Stimulated activated CD8-positive, alpha-beta memory T cell treated with anti-CD3 and anti-CD28 coated beads, Interleukin-4, amount 100 ng/mL, for 4 hours (primary cell): ENCODE results near the gene ATP9A.

Experiments used
- DNase-seq, 2 donors: peaks; one replicate each; pipeline ENCODE4 v3.0.0-alpha.2; 2020; ENCODE audit warnings: low read depth in 2 of 2, low spot score in 1 of 2

ATP9A gene

DNA sequence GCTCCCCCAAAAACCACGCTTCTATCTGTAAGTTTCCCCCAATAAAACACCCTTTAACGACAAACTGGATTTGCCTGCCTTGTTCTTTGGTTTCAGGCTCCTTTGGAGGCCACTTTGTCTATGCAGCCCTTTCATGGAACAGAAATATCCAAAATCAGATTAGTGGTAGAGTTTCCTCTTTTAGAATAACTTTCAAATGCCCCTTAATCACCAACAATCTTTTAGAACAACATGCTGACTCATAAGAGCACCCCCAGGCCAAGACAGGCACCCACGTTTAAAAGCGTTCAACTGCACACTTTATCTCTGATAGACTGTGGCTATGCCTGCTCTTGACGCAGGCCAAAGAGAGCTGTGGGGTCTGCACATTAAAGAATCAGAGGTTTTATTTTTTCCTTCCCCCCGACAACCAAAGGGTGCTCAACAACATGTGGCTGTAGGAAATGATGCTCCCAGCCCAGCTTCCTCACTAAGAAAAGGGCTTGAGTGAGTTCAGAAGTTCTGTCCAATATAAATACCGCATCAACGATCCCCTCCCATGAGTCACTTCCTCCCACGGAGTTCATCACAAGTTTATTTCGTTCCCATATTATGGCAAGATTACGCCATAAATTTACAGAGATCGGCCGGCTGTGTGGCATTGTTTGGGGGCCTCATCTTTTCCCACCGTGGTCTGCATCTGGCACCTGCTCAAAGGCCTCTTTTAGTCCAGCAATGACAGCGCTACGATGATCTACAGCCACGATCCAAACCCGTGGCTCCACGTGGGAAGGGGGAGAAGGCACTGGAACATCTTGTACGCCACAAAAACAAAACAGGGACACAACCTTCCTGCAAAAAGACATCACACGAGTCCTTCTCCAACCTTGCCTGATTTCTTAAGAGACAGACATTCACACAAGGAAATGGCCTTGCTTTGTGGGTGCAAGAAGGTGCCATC is 136.9 kb downstream of the ATP9A start:
- DNase-seq: no peak

DNA sequence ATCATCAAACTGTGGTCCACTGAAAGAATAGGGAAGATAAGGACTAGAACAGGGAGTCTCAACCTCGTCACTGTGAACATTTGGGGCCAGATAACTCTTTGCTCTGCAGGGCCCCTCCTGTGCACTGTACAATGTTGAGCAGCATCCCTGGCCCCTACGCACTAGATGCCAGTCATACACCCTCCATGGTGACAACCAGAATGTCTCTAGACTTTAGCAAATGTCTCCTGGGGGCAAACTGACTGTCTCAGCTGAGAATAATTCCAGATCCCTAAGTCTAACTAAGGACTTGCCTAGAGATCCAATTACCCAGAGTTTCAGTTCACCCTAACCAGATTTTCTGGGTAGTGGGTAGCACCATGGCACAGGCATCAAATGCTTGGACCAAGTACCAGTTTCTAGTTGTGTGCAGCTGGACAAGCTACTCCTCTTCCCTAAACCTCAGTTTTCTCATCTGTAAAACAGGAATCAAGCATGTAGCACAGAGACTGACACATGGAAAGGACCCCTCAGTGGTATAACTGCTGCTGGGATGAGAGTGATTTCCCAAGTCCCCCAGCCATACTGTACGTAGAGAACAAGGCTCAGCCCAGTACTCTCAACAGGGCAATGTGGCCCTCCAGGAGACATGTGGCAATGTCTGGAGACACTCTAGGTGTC is 138.7 kb downstream of the ATP9A start:
- DNase-seq: no peak

DNA sequence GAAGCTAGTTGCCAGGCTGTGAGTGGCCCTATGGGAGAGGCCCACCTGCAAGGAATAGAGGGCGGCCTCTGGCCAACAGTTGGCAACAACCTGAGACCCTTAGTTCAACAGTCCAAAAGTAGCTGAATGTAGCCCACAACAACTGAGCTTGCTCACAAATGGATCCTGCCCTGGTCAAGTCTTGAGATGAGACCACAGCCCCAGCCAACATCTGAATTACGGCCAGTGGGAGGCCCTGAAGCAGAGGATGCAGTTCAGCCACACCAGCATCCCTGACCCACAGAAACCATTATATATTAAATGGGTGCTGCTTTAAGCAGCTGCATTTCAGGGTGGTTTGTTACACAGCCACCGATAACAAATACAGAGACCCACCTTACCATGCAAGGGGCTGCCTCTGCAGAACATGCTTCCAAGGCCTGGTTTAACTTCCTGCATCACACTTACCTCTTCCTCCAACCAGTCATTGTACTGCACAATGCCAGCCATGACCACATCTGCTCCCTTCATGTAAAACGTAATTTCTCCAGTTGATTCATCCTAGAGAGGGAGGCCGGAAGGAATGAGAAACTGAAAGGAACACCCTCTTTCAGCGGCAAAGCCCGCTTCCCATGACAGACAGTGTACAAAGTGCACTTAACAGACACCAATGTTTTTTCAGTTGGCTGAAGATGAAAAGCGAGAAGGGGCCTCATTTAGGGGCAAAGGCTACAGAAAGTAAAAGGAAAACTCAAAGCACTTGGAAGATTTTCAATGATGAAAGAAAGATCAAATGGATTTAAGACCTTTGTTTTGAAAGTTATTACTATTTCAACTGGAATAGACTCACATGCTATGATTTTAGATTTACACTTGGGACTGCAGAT is 139.4 kb downstream of the ATP9A start:
- DNase-seq: no peak

DNA sequence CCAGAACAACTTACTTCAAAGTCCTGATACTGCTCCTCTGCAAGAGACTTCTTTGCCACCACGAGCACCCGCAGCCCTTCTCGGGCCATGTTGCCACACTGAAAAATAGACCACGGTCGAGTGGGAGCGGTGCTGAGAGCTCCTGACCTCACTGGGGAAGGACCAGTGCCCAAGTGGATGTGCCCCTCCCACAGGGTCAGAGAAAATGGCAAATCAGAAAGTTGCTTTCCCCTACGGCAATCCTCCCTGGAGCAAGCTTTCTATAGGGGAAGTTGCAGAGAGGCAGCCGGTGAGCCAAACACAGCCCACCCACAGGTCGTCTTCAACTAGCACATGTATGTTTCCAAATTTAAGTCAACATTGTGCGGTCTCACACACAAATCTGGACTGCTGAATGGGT is 140.6 kb downstream of the ATP9A start:
- no peak for DNase-seq

DNA sequence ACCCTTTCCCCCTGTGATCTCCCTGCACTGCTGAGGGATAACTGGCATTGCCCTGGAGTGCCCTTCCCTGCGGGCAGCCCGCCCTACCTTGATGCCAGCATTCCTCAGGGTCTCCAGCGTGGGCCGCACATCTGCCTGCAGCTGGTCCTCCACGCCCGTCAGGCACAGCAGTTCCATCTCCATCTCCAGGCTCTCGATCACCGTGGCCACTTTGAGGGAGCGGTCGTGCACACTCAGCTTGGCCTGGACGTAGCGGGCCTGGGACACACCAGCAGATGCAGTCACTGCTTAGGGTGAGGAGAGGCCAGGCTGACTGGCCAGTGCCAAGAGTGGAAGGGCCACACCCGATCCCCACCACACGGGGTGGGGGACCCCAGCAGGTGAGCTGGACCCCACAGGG is 143.1 kb downstream of the ATP9A start:
- DNase-seq: no peak

DNA sequence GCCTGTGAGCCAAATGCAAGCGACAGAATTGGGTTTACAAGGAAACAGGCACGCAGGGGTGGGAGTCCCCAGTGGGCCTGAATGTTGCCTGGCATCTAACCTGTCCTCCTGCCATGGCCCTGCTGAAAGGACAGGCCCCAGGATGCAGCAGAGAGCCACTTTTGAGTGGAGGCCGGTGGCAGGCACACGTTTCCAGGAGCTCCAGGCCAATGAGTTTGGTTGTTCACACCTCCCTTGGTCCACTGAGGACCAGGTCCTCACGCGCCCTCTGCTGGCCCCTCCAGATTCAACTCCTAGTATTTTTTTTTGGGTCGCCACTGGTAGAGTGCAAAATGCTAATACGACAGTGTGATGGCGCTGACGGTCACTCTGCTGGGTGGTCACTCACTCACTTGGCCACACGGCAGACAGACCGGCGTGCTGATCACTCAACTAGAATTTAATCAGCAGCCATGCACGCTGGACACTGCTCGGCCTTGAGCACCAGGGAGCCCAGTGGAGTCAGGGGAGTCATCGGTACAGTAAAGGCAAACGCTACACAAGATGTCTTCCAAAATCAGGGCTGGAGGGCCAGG is 143.9 kb downstream of the ATP9A start:
- peak; percentile 18 for DNase-seq

DNA sequence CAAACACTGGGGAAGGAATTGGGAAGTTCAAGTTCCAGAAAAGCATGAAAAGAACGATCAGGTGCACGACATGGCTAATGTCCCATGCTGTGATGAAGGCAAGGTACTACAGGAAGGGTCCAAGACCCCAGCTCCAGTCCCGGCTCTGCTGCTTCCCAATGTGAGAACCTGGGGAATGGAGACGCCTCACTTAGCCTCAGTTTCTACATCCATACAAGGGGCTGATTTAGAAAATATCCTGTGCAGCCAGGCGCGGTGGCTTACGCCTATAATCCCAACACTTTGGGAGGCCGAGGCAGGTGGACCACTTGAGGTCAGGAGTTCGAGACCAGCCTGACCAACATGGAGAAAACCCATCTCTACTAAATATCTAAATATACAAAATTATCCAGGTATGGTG is 144.9 kb downstream of the ATP9A start:
- no peak for DNase-seq

DNA sequence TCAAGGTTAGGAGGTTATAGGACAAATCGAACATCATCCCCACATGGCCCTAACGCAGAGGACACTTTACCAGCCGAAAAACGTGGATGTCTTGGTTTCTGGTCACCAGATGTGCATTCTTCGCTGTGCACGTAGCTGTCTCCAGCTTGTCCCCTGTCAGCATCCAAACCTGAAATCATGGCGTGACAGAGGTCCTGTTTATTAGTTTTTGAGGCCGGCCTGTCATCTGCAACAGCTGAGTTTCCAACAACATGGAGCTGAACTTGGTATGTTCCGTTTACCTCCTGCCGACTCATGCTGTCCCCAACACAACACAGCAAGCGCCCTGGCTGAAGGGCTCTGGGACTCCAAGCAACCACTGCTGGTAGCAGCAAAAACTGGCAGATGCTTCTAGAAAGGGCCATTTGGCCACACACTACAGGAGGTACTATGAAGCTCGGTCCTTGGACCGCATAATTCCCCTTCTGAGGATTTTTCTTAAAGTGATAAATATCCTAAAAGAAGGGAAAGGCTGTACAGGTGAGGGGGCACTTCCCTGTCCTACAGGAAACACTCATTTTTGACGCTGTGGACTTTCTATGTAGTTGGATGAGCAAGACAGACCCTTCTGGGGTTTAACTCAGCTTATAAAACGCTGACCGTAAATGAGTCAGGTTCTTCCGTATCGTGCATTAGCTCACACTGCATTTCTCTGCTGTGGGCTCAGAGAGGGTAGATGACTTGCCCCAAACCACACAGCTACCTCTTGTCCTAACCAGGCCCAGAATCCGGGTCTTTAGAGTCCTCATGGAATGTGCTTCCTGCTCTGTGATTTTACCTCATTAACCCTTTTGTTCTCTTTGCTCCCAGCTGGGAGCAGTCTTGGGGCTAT is 146.0 kb downstream of the ATP9A start:
- no peak for DNase-seq

DNA sequence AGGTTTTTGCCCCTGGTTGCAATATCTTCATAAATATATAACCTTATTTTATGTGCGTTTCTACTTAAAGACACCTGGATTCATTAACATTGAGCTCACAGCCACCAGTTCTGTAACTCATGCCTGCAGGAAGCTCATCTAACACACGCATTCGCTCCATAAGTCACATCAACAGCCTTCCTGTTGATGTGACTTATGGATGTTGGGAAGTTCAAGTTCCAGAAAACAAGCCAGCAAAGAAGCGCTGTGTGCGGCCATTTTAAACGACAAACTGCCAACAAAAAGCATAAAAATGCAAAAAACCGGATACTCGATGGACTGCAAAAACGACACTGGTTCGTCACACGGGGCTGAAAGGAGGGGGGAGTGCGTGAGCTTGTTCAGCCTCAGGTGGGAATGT is 147.8 kb downstream of the ATP9A start:
- no peak for DNase-seq

DNA sequence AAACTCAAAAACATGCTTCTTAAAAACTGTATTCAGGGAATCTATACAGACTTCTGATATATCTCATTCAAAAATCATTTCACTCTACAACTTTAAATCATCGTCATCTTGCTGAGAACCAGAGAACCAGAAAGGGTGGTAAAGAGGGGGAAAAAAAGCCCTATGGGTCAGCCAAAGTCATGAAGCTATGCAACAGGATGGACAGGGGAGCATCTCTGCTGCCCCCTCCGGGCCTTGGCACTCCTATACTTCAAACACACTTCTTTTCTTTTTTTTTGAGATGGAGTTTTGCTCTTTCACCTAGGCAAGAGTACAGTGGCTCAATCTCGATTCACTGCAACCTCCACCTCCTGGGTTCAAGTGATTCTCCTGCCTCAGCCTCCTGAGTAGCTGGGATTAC is 152.1 kb downstream of the ATP9A start:
- DNase-seq: no peak

DNA sequence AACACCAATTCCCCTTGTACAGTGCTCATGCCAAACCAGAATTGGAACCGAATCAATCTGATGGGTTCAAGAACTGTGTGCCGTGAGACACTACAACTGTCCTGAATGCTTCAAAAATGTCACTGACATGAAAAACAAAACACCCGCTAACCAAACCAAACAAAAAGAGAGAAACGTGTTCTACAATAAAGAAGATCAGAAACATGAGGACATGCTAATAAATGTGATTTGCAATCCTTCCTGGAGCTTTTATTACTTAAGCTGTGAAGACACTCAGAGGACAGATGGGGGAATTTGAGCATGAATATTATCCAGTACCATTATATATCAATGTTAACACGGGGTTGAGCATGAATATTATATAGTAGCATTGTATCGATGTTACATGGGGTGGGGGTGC is 153.5 kb downstream of the ATP9A start:
- no peak for DNase-seq

DNA sequence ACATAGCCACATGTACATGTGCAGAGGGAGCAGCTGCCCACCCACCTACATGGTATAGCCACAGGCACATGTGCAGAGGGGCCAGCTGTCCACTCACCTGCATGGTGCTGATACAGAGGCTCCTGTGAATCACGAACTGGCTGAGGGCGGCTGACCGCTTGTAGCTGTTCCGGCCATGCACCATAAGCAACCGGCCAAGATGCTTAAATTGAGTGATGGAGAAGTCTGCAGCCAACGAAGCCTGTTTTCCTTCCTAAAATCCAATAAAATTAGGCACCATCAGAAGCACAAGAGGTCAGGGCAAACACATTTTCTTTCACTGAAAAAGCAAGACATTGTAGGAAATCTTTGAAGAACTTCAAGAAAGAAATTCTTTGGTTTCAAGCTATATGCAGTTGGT is 154.6 kb downstream of the ATP9A start:
- DNase-seq: no peak

DNA sequence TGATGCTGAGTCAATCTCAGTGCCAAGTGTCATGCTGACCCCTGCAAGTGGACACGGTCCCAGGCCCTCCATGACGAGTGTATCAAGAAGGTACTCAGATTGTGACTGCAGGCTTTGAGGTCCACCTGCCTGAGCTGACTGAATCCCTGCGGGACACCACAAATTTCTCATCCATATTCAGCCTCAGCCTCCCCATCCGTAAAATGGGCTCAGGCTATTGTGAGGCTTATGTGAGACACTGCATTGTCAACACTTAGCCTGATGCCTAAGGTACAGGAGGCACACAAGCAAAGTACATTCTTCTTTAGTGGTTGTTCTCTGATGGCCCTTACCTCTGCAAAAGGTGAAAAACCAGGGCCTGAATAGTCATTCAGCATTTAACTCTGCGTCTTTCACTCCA is 155.3 kb downstream of the ATP9A start:
- no peak for DNase-seq

DNA sequence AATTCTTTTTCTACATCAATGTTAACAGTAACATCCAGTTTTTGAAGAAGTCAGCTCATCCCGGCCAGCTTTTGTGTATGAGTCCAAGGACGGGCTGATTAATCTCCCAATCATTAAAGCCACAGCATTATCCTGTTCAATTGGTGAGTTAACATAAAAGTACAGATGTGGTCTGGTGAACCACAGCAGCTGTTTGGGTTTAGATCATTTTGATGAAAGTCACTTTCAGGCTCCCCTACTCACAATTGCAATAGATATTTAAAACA is 156.6 kb downstream of the ATP9A start:
- DNase-seq: no peak

DNA sequence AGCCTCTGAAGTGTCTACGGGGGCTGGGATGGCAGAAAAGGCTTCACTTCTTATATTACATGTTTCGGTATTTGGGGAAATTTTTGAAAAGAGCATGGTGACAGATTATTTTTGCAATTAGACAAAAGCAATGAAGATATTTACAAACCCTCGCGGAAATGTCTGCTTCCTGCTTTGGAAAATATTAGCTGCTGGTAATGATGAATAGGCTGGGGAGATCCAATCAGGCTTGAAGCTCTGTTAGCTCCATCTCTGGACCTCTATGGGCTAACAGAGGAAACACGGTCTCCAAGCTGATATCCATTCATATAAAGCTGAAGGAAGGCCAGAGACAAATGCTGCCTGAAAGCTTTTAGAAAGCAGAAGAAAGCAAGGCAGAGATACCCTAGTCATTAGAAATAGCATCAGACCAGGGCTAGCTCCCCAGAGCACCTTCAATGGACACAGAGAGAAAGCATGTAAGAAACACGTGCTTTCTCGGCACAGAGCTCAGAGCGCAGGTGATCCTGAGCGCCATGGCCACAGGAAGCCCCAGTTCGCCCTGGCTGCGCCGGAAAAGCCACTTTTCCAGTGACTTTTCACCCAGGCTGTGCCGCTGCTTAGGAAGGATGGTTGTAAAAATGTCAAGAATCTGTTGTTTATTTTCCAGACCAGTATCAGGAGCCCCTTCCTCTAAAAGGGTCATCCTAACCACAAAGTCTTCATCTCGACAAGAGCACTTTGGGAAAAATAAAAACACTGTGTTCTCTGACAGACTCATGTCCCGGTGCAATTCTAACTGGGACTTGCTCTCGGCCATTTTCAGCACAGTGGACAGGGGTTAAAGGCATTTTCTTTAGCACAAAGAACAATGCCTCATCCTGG is 157.2 kb downstream of the ATP9A start:
- no peak for DNase-seq

DNA sequence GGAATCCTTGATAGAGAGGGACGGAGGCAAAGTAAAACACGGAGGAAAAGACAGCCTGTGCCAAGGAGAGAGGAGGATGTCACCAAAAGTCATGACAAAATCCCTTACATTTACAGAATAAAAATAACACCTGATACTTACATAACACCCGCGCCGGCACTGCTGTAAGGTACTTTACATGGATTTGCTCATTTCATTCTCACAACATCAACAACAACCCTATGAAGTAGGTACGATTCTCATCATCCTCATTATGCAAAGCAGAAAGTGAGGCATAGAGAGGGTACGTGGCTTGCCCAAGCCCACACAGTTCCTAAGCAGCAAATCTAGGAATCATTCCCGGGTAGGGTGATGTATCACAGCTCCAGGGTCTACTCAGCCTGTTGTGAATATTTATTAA is 158.1 kb downstream of the ATP9A start:
- DNase-seq: no peak

DNA sequence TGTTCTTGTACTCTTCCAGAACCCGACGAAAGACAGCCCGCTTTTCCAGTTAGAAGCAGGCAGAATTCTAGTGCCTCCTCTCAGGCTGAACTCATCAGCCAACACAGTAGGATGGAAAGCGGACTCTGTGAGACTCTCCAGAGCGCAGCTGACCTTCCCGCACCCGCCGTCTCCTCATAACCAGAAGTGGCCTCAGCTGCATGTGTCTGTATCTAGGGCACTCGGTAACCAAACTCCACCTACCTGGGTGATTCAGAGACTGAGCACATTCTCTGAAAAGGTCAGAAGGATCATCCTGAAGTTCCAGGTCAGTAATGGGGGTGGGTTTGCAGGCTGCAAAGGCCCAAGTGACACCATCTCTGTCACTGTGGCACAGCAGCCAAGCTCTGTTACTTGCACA is 158.9 kb downstream of the ATP9A start:
- no peak for DNase-seq

DNA sequence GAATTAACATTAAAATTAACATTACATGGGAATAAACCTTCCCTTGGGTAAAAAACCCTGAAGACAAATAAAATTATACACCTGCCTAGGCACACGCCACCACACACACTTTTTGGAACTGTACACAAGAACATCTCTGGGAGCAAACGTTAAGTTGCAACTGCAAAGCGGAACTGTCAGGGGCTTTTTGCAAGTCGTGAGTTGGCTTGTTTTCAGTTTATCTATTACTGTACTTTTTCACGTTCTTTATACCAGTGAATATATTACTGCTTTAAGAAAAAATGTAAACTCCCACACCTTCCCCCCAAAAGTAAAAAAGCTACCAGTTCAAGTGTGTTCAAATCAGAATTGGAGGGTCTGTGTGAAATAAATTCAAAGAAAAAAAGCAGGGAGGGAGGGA is 160.1 kb downstream of the ATP9A start:
- DNase-seq: no peak

DNA sequence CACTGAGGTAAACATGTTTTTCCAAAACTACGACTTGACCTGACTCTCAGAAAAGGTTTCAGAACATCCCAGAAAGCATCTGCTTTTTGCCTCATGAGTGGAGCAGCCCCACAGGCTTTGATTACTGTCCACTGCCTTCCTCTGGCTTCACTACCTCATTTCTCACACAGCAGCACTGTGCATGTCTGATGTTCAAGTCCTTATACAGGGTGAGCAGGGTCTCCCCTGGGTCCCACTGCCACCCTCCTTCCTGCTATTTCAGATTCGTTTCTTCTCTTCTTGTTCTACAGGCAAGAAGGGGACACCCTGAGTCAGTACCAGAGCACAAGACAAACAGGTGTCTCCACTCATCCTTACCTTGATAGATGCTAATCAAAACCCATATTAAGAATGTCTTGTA is 161.0 kb downstream of the ATP9A start:
- no peak for DNase-seq

DNA sequence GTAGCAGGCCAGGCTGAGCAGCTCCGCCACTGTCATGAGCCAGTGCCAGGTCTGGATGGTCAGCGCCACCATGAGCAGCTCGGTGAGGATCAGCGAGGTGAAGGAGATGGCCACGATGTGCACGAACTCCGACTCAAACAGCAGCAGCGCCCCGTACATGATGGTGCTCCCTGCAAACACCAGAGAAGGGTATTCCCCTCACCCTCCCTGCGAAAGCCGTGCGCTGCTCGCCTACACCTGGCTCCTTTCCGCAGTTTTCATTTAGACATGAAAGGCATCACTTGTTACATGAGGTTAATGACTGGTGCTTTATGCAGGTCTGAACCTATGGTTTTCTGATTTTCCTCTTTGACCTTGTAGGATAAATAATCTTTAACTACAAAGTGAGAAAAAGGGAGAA is 163.3 kb downstream of the ATP9A start:
- DNase-seq: no peak
